Caco-2 (cell line): Measurements from ENCODE around the gene ZC2HC1C. TPM values are rescaled to one million over a fixed set of nuclear protein-coding genes. Genes with fewer than 3 reads are reported as not detected.

Experiments
- BruUV-seq: library from RNA; stranded (reverse); fragments of 400-500 nt; replicated peaks from 2 replicates; lab custom pipeline; 2021; lab: Mats Ljungman, UMichigan
- CTCF ChIA-PET: fragments of 300-600 bp; sonication (Branson Sonifier 250); formaldehyde crosslinking; loops from one replicate; lab custom pipeline; 2022; ENCODE audit warnings: antibody characterized with exemption; lab: Charles Lee
- POLR2A ChIA-PET: fragments of 300-600 bp; sonication (Branson Sonifier 250); formaldehyde crosslinking; loops from one replicate; lab custom pipeline; 2022; ENCODE audit warnings: antibody characterized with exemption; lab: Charles Lee
- DNase-seq, 2 experiments: peaks; one replicate each; pipeline versions ENCODE4 v3.0.0 to v3.0.0-alpha.2; 2020 to 2022
- H3K27me3 ChIP-seq: replicated peaks from 2 replicates; pipeline ENCODE4 v1.6.0; 2011; ENCODE audit warnings: low read length; ENCODE audit not compliant: control insufficient read depth, insufficient read depth
- H3K36me3 ChIP-seq: 2 replicates; pipeline ENCODE4 v1.5.1; 2011; ENCODE audit warnings: low read length; ENCODE audit not compliant: control insufficient read depth, insufficient read depth
- H3K4me1 ChIP-seq: fragments of 250-450 bp; sonication (Bioruptor Pico); 2 replicates; pipeline ENCODE4 v1.5.1; 2020; ENCODE audit warnings: mild to moderate bottlenecking
- H3K4me3 ChIP-seq: 2 replicates; pipeline ENCODE4 v1.5.1; 2011; ENCODE audit warnings: low read depth, mild to moderate bottlenecking, control low read depth, low read length
- H3K9me3 ChIP-seq: fragments of 250-450 bp; sonication (Bioruptor Pico); 2 replicates; pipeline ENCODE4 v1.5.1; 2020; ENCODE audit warnings: mild to moderate bottlenecking, moderate library complexity
- H3K27ac Mint-ChIP-seq: one replicate; pipeline ENCODE4 v1.8.0; 2022; ENCODE audit warnings: mixed read lengths; ENCODE audit not compliant: unreplicated experiment
- H3K27me3 Mint-ChIP-seq: one replicate; pipeline ENCODE4 v1.8.0; 2022; ENCODE audit warnings: mixed read lengths; ENCODE audit not compliant: insufficient read depth, unreplicated experiment
- H3K36me3 Mint-ChIP-seq: one replicate; pipeline ENCODE4 v1.8.0; 2022; ENCODE audit warnings: mild to moderate bottlenecking, mixed read lengths; ENCODE audit not compliant: insufficient read depth, unreplicated experiment
- H3K4me1 Mint-ChIP-seq: one replicate; pipeline ENCODE4 v1.8.0; 2022; ENCODE audit warnings: low read depth, mixed read lengths; ENCODE audit not compliant: unreplicated experiment
- H3K4me3 Mint-ChIP-seq: one replicate; pipeline ENCODE4 v1.8.0; 2022; ENCODE audit warnings: mild to moderate bottlenecking, moderate library complexity, mixed read lengths; ENCODE audit not compliant: unreplicated experiment
- H3K9me3 Mint-ChIP-seq: one replicate; pipeline ENCODE4 v1.8.0; 2022; ENCODE audit warnings: mixed read lengths; ENCODE audit not compliant: unreplicated experiment
- intact Hi-C: fragments of 100-400 bp; cut with micrococcal nuclease; formaldehyde crosslinking; loops from one replicate; pipeline ENCODE4 v1.10.0; 2022; ENCODE audit not compliant: unreplicated experiment
- total RNA-seq: library from RNA; stranded (reverse); gene quantifications from 2 replicates; pipeline ENCODE4 v1.2.3, GENCODE V29; 2022
- TF ChIP-seq, protein P1 (sequence below), 2 experiments: fragments of 200-600 bp in 1 of 2; IDR thresholded peaks; 1 replicate in 1 of 2; 2 replicates in 1 of 2; pipeline versions ENCODE4 v1.5.1 to v1.8.0; 2011 to 2022; ENCODE audit warnings: antibody characterized with exemption in 1 of 2, control low read depth in 1 of 2, inconsistent platforms in 1 of 2, low read depth in 1 of 2, low read length in 1 of 2, mild to moderate bottlenecking in 1 of 2, moderate library complexity in 1 of 2; ENCODE audit not compliant: insufficient read depth in 1 of 2, severe bottlenecking in 1 of 2, unreplicated experiment in 1 of 2

ZC2HC1C gene
- total RNA-seq, 1 experiment from 2014 or later, result 2.5 TPM

DNA sequence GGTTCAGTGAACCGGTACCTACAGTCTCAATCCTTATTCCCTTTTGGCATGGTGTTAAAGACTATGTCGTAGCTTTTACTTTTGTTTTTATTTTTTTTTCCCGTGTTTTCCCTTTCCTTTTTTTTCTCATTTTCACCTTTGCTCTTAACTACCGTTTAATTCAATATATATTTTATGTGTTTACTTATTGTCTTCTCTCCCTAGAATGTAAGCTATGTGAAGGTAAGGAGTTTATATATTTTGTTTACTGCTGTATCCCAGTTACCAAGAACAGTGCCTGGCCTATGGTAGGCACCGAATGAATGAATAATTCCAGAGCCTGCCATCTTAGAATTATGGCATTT is 17.9 kb upstream of the ZC2HC1C start:
- intact Hi-C loops, result loop anchor here (1.0 to 2.0 kb wide), 2 partner anchors 17 to 49 kb away; partner anchors contain the start of genes EIF2B2 and ZC2HC1C
- Mint-ChIP-seq H3K9me3 (no peaks in the 10 kb centered on the region), H3K27me3 (no peaks in the 10 kb centered on the region), H3K36me3 (peaks cover 35% of the 10 kb centered on the region), H3K4me1 (peaks cover 5% of the 10 kb centered on the region), H3K4me3 (peak overlapping the region; percentile 85), H3K27ac (peak overlapping the region; percentile 86)
- POLR2A ChIA-PET, result interaction anchor here (0.6 to 0.7 kb wide), 3 partner anchors 12 to 194 kb away, joined by 3 to 8 read pairs (median 4); partner anchors contain the start of gene ACYP1
- TF ChIP-seq, protein P1, sequence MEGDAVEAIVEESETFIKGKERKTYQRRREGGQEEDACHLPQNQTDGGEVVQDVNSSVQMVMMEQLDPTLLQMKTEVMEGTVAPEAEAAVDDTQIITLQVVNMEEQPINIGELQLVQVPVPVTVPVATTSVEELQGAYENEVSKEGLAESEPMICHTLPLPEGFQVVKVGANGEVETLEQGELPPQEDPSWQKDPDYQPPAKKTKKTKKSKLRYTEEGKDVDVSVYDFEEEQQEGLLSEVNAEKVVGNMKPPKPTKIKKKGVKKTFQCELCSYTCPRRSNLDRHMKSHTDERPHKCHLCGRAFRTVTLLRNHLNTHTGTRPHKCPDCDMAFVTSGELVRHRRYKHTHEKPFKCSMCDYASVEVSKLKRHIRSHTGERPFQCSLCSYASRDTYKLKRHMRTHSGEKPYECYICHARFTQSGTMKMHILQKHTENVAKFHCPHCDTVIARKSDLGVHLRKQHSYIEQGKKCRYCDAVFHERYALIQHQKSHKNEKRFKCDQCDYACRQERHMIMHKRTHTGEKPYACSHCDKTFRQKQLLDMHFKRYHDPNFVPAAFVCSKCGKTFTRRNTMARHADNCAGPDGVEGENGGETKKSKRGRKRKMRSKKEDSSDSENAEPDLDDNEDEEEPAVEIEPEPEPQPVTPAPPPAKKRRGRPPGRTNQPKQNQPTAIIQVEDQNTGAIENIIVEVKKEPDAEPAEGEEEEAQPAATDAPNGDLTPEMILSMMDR (IDR thresholded peaks at IDR 0.05; ENCODE audit: insufficient read depth in 1 of 2, low read depth in 1 of 2, low read length in 1 of 2, severe bottlenecking in 1 of 2, unreplicated experiment in 1 of 2), result no peak
- Histone ChIP-seq H3K36me3 (no peaks in the 10 kb centered on the region), H3K4me3 (peak overlapping the region; percentile 62), H3K9me3 (no peaks in the 10 kb centered on the region), H3K27me3 (no peaks in the 10 kb centered on the region), H3K4me1 (peaks cover 10% of the 10 kb centered on the region)
- CTCF ChIA-PET, result no interaction called here
- DNase-seq, result no peak
- no TSS peak for BruUV-seq

DNA sequence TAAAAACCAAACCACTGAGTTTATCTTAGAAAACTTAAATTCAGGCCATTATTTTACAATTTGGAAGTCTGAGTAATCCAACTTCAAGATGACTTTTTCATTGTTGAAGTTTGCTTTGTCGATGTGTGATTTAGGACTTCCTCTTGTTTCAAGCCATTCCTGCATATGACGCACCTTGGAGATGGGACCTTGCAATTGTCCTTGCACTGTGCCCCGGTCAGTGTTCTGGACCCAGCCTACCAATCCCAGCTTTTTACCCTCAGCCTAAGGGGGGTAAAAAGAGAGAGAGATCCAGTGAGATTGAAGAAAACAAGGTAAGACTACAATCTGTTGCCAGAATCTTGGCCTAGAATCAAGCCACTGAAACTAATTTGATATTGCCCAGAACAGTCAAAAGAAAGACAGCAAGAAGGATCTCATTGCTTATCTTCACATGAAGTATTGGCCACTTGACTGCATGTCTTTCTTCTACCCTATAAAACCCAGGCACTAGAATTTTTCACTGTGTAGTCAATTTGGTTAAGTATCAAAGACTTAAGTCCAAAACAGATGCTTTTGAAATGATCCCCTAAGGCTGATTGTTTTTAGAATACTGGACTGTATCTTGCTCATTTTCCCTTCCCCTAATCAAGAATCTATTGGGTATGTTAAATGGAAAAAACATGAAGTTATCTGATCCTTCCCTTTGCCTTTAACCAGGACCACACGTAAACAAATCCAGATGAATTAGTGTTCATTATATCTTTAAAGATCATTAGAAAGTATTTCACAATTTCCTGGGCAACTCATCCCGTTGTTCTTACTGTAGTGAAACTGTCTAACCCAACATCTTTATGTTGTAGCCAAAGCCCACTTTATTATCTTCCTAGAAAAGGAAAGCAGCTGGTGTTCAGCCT is 15.8 kb upstream of the ZC2HC1C start:
- H3K36me3 Mint-ChIP-seq, result peaks cover 25% of the 10 kb centered on the region
- no peak overlapping the region for H3K27ac Mint-ChIP-seq
- intact Hi-C loops, result no loop called here

DNA sequence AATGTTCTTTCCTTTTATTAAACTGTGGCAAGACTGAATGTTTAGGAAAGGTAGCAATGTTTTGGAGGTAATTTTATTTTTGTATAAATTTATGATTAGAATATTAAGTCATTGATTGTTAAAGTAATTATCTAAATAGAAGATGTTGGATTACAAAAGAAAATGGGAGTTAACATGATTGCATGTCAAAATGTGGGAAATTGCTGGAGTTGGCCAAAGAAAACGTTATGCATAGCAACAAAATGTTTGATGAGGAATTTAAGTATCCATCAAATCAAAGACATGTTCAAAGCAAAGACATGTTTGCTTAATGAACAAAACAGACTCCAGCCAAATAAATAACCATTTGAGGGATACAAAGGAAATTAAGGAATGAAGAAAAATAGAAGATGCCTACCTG is 15.0 kb upstream of the ZC2HC1C start:
- H3K4me1 Mint-ChIP-seq, result peaks cover 5% of the 10 kb centered on the region
- TF ChIP-seq, protein P1 (IDR thresholded peaks at IDR 0.05; ENCODE audit: insufficient read depth in 1 of 2, low read depth in 1 of 2, low read length in 1 of 2, severe bottlenecking in 1 of 2, unreplicated experiment in 1 of 2), result no peak
- no peak overlapping the region for H3K4me3 Mint-ChIP-seq
- no peaks in the 10 kb centered on the region for H3K27me3 Mint-ChIP-seq
- peaks cover 20% of the 10 kb centered on the region for H3K36me3 Mint-ChIP-seq
- intact Hi-C loops, result no loop called here
- Histone ChIP-seq H3K9me3 (no peaks in the 10 kb centered on the region), H3K36me3 (no peaks in the 10 kb centered on the region), H3K4me1 (no peaks in the 10 kb centered on the region), H3K27me3 (no peaks in the 10 kb centered on the region), H3K4me3 (no peak overlapping the region)
- H3K9me3 Mint-ChIP-seq, result peaks cover 2% of the 10 kb centered on the region
- CTCF ChIA-PET, result interaction anchor here (0.7 kb wide), 1 partner anchor 36 kb away, joined by 4 read pairs; no protein-coding TSS in a partner anchor
- no peak overlapping the region for H3K27ac Mint-ChIP-seq
- BruUV-seq, result no TSS peak
- POLR2A ChIA-PET, result no interaction called here
- no peak for DNase-seq

More for the DNA sequence above, 15.8 kb upstream of the ZC2HC1C start:
- no TSS peak for BruUV-seq
- TF ChIP-seq, protein P1 (IDR thresholded peaks at IDR 0.05; ENCODE audit: insufficient read depth in 1 of 2, low read depth in 1 of 2, low read length in 1 of 2, severe bottlenecking in 1 of 2, unreplicated experiment in 1 of 2), result no peak
- H3K9me3 ChIP-seq, result no peaks in the 10 kb centered on the region
- no peaks in the 10 kb centered on the region for H3K27me3 ChIP-seq
- no peak overlapping the region for H3K4me3 Mint-ChIP-seq
- H3K4me1 Mint-ChIP-seq, result peaks cover 5% of the 10 kb centered on the region
- no peaks in the 10 kb centered on the region for H3K4me1 ChIP-seq
- no peaks in the 10 kb centered on the region for H3K36me3 ChIP-seq
- POLR2A ChIA-PET, result no interaction called here
- no peaks in the 10 kb centered on the region for H3K27me3 Mint-ChIP-seq
- CTCF ChIA-PET, result no interaction called here
- H3K4me3 ChIP-seq, result no peak overlapping the region
- no peaks in the 10 kb centered on the region for H3K9me3 Mint-ChIP-seq
- DNase-seq, result no peak
